GM19351 (cell line): ENCODE measurements around the gene TGFB1.
"Not testable (repeated sequence)": the region's sequence is repeated elsewhere in the genome, so short reads cannot be mapped to it uniquely, and the experiment has no call there.

Source experiments
- ATAC-seq: cut with Tn5 transposase; IDR thresholded peaks from one replicate; pipeline ENCODE4 v1.9.1; 2021; ENCODE audit warnings: mild to moderate bottlenecking, moderate library complexity; ENCODE audit not compliant: unreplicated experiment

Gene TGFB1

DNA sequence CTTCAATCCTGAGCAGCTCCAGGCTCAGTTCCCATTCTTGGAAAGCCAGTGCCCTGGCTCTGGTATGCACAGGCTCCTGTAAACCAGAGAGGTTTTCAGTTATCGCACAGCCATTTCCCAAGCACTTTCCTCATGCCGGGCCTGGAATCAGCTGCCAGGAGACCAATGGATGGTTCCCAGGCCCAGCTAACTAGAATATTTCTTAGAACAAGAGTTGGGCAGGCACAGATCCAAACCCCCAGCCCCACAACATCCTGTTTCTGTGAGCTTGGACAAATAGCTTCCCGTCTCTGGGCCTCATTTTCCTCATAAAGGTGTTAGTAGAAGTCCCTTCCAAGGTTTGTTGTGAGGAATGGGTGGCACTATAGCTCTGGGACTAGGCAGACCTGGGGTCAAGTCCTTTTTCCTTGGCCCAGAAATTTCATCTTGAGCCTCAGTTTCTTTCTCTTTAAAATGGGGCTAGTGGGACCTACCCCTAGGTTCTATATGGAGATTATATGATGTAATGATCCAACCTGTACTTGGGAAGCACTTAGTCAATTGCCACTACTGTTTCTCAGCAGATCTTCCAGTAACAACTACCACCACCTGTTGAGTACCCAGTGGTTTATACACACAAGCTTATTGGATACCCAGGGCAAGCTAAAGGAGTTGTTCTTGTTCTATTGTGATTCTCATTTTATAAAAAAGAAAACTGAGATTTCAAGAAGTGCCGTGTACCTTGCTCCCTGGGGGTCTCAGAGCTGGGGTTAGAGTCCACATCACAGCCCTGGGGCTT lies 48.8 kb downstream of the TGFB1 start:
- no peak for ATAC-seq

- ATAC-seq: no peak
These were observed 49.8 kb downstream of the TGFB1 start for GRCh38 chr19:41303954-41304353.

- ATAC-seq: no peak
These were observed 50.9 kb downstream of the TGFB1 start for GRCh38 chr19:41302624-41303351.

DNA sequence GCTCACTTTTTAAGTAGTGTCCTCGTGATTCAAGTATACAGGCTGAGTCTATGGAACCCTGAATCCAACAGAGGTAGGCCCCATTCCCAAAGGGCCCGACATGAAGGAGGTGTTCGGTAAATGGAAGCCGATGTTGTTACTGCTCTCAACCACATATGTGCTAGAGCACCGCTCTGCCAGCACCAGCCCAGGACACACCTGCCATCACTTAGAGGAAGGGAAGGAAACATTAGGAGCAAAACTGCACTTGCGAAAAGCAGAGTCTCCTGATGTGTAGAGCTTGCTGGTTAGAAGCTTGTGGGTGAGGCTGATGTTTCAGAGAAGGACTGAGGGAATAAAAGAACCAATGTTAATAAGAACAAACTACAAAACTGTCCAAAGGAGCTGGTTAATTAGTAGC lies 53.2 kb downstream of the TGFB1 start:
- no peak for ATAC-seq

DNA sequence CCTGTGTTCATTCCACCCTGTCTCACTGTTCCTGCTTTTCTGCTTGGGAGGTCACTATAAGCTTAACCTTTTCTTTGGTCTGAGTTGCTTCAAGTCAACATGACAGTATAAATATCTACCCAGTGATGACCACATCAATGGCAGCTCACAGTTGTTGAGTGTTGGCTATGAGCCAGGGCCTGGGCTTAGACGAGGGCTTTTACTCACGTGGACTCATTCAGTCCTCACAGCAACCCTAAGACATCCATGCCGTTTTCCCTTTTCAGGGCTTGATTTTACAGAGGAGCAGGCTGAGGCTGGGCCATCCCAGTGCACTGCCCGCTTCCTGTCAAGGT lies 54.0 kb downstream of the TGFB1 start:
- no peak for ATAC-seq

DNA sequence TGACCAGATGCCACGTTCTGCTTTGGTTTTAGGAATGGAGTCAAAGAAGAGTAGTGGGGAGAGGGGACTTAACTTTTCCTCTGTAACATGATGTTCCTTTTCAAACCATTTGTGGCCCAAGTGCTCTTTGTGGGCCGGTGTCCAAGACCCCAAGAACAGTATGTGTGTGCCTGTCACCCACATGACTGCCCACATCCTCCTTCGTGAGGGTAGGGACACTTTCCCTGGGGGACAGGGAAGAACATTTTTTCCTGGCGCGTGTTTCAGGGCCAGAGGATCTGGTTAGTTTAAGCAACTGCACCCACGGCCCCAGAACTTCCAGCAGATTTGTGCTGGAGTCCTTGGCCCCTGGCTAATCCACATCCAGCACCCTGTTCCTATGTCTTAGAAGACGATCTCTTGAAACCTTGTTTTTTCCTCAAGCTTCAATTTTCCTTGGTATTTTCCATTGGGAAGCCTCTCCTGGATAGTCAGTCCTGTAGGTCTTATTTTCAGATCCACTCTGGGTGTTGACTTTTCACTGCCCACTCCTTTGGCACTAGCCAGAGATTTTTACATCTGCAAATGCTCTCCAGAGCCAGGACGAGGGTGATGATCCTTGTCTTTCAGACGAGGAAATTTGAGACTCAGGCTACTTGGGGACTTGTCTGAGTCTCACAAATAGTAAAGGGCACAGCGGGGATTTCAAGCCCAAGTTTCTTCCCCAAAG lies 54.5 kb downstream of the TGFB1 start:
- no peak for ATAC-seq

DNA sequence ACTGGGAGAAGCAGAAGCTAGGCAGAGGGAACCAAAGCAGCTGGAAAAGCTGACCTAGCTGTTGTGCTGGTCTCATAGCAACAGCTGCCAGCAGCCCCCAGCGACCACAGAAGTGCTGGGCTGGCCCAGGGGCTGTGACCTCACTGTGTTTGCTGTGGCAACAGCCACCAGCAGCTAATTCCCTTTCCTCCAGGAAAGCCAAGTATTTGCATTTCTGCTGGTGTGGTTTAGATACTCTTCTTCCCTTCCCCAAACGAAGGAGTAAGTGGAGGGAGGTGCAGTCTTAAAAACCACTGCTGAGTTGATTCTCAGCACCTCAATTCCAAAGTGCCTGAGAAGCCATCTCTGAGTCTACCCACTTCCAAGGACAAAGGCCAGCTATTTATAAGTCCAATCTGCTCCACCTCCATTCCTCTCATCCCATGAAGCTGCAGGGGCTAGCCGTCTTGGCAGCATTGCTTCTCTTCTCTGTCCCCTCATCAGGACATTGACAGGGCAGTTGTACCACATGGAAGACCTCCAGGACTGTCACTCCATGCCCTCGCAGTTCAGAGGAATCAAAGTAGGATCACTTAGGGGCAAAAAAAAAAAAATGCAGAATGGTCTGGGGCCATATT lies 55.3 kb downstream of the TGFB1 start:
- no peak for ATAC-seq

- ATAC-seq: peak; percentile 85
These were observed 55.9 kb downstream of the TGFB1 start for GRCh38 chr19:41297628-41298347.

DNA sequence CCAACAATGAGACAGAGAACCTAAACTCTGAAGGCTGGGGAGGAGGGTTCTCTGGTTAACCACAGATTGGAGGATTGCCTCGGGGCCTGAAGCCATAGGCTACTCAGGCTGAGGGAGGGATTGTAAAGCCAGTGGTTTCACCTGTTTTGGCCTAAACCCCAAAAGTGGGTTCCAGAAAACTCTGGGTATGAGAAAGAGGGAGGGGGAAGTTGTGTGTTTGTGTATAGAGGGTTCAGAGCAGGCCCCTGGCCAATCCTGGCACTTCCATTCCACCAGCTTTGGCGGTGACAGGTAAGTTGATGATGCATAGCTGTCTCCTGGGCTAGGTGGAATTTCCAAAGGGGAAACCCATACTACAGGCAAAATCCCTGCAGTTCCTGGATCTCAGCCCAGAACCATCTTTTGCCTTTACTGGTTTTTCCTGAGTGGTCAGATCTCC lies 57.3 kb downstream of the TGFB1 start:
- ATAC-seq: no peak

DNA sequence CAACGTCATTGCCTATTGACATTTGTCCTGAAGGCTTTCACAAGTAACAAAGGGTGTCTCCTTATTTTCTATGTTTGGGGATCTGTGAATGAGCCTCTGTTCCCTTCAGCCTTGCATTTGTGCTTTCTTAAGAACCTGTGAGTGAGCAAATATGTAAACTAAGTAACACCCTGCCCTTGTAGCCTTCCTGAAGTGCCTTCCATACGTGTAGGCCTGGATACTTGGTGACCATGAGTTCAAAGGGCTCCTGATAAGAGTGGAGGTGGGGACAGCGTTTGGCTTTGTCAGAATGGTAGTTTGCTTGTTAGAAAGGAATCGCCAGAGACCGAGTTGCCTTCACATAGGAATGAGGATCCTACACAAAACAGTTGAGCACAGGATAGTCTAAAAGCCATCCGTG lies 58.2 kb downstream of the TGFB1 start:
- ATAC-seq: no peak

DNA sequence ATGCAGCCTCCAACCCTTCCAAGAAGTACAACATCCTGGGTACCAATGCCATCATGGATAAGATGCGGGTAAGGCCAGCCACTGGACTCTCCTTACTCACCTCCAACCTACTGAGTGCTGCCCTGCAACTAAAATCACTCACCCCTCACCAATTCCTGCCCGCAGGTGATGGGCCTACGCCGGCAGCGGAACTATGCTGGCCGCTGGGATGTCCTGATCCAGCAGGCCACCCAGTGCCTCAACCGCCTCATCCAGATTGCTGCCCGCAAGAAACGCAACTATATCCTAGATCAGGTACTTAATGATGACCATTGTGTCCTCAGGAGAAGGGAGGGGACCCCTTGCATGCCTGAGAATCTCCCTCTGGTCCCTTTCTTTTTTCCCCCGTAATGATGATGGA lies 59.3 kb downstream of the TGFB1 start:
- no peak for ATAC-seq

DNA sequence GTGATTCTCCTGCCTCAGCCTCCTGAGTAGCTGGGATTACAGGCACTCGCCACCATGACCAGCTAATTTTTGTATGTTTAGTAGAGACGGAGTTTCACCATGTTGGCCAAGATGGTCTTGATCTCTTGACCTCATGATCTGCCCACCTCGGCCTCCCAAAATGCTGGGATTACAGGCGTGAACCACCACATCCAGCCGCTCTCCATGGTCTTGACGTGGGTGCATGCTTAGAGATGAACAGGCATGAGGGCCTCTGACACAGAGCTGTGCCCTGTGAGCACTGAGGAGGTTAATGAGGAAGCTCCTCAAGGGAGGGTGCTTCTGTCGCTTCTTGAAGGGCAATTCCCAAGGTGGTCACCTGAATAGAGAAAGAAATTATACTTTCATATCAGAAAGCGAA lies 63.9 kb downstream of the TGFB1 start:
- not testable (repeated sequence) for ATAC-seq

DNA sequence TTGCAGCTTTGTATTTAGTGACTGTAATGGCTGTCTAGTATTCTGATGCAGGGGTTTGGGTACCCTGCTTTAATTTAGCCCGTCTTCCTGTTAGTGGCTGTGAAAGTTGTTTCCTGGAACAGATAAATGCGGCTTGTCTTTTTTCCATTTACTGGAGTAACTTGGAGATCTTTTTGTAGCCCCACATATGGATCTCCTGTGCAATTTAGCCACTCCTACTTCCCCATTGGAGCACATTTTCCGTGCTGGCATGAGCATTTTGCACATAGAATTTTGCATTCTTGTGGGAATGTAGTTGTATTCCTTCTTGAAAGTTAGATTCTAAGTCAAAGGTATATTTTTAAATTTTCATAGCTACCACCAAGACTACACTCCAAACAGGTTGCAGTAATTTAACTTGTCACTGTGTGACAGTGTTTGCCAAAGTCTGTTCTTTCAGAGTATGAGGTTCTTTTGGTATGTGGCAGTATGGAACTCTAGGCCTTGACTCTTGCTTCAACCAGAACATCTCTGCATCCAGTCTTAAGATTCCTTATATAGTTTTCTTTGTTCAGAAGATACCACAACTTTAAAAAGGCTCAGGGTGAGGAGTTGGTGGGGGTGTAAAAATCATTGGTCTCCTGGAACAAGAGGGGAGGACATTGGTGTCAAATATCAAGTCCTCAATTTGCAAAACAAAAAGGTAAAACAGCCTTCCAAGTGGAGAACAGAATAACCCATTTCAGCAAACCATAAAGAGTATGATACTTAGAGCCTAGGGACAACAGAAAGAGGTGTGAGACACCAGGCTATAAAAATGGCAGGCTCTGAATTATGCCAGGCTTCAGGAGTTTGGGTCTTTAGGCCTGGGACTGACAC lies 64.8 kb downstream of the TGFB1 start:
- ATAC-seq: no peak
